OCI-LY7 (cell line): Measurements from ENCODE around the gene SYT14.

Source experiments
- EZH2phosphoT487 ChIP-seq: fragments of 200-600 bp; sonication (generic); IDR thresholded peaks from 2 replicates; pipeline ENCODE4 v1.6.1; 2018; ENCODE audit warnings: low read depth, borderline replicate concordance, mild to moderate bottlenecking, mixed run types, antibody characterized with exemption, low read length, moderate library complexity, mixed read lengths
- TF ChIP-seq, protein P1 (sequence below): fragments of 200-600 bp; sonication (generic); conservative IDR thresholded peaks from 2 replicates; pipeline ENCODE4 v1.5.1; 2014; ENCODE audit warnings: mild to moderate bottlenecking, antibody characterized with exemption, low read length, moderate library complexity, mixed read lengths

- TF ChIP-seq, protein P1, sequence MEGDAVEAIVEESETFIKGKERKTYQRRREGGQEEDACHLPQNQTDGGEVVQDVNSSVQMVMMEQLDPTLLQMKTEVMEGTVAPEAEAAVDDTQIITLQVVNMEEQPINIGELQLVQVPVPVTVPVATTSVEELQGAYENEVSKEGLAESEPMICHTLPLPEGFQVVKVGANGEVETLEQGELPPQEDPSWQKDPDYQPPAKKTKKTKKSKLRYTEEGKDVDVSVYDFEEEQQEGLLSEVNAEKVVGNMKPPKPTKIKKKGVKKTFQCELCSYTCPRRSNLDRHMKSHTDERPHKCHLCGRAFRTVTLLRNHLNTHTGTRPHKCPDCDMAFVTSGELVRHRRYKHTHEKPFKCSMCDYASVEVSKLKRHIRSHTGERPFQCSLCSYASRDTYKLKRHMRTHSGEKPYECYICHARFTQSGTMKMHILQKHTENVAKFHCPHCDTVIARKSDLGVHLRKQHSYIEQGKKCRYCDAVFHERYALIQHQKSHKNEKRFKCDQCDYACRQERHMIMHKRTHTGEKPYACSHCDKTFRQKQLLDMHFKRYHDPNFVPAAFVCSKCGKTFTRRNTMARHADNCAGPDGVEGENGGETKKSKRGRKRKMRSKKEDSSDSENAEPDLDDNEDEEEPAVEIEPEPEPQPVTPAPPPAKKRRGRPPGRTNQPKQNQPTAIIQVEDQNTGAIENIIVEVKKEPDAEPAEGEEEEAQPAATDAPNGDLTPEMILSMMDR: no peak
- TF ChIP-seq EZH2phosphoT487: no peak
Measured at GRCh38 chr1:209890641-209891330, 47.2 kb upstream of the SYT14 start.
